Measurements from ENCODE around the gene PBX2.

DNA sequence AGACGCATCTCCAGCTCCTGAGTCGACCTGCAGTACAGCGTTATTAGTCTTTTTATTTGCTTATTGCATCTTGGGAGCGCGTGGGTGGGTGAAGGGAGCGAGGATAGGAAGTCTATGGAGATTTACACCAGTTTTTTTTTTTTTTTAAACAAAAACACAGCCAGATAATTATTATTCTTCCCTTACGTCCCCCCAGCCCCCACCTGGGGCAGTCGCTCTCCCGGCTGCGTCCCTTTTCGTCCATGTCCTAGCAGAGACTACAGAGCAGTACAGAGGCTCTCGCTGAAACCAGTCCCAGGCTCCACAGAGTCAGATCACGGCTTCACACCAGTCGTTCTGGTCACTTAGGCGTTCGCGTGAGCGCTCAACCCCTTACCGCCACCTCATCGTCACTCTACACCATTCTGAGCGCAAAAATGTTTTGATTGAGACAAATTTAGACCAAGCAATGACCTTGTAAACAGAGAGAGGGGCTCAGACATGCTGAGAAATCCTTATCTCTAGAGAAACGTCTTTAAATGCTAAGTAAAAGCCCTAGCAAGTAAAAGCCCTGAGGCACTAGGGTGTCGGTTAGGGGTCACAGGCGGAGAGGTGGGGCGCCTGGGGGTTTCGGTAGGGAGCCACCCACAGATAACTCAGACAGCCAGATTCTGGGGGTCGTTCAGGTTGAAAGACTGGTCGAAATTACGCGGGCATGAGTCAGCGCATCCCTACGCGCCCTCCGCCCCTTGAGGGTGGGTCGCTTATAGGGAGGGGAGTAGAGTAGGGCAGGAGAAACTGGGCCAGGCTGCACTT lies 37.0 kb downstream of the PBX2 start:
- TF ChIP-seq, protein P1, sequence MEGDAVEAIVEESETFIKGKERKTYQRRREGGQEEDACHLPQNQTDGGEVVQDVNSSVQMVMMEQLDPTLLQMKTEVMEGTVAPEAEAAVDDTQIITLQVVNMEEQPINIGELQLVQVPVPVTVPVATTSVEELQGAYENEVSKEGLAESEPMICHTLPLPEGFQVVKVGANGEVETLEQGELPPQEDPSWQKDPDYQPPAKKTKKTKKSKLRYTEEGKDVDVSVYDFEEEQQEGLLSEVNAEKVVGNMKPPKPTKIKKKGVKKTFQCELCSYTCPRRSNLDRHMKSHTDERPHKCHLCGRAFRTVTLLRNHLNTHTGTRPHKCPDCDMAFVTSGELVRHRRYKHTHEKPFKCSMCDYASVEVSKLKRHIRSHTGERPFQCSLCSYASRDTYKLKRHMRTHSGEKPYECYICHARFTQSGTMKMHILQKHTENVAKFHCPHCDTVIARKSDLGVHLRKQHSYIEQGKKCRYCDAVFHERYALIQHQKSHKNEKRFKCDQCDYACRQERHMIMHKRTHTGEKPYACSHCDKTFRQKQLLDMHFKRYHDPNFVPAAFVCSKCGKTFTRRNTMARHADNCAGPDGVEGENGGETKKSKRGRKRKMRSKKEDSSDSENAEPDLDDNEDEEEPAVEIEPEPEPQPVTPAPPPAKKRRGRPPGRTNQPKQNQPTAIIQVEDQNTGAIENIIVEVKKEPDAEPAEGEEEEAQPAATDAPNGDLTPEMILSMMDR (IDR thresholded peaks at IDR 0.05): no peak
- no peak for TF ChIP-seq EP300 (IDR thresholded peaks at IDR 0.05)
- no peak for TF ChIP-seq POLR2A (IDR thresholded peaks at IDR 0.05)

All from tibial nerve (tissue), 4 donors.